ENCODE measurements around the gene DGKG.

The DGKG gene

GRCh38 chr3:186102687-186103086, 259.3 kb downstream of the DGKG start:
- no peak for DNase-seq

GRCh38 chr3:186100398-186100797, 261.6 kb downstream of the DGKG start:
- no peak for DNase-seq

- no peak for DNase-seq
These were observed 262.9 kb downstream of the DGKG start for GRCh38 chr3:186099178-186099577.

GRCh38 chr3:186098740-186099139, 263.3 kb downstream of the DGKG start:
- DNase-seq: no peak

GRCh38 chr3:186097663-186098451, 264.2 kb downstream of the DGKG start:
- no peak for DNase-seq

GRCh38 chr3:186097317-186097662, 264.7 kb downstream of the DGKG start:
- DNase-seq: no peak

Measured in KG1 (cell line).